ENCODE data around the gene SLAMF8. TPM values are rescaled to one million over a fixed set of nuclear protein-coding genes. Genes with fewer than 3 reads are reported as not detected.

Gene SLAMF8
- total RNA-seq, 1 donor from 2014 or later: 1.5 TPM

- no peak for DNase-seq (ENCODE audit: extremely low spot score in 2 of 2)
- no peaks in the 10 kb centered on the region for H3K9me3 ChIP-seq
- no peaks in the 10 kb centered on the region for H3K36me3 ChIP-seq
- H3K4me1 ChIP-seq: no peaks in the 10 kb centered on the region
- no peak overlapping the region for H3K27ac ChIP-seq
- H3K4me3 ChIP-seq: no peak overlapping the region
- intact Hi-C loops (cut with DNase I): no loop called here
- no peaks in the 10 kb centered on the region for H3K27me3 ChIP-seq
- TF ChIP-seq CTCF (IDR thresholded peaks at IDR 0.05) (no peak), POLR2AphosphoS5 (IDR thresholded peaks at IDR 0.05; ENCODE audit: insufficient read depth in 1 of 2, low read depth in 1 of 2) (peak in 1 of 2 donors; percentile 41), POLR2A (IDR thresholded peaks at IDR 0.05) (no peak)
Observed at GRCh38 chr1:159817276-159818041, 9.2 kb upstream of the SLAMF8 start.

GRCh38 chr1:159821171-159821867 lies 5.4 kb upstream of the SLAMF8 start:
- H3K4me3 ChIP-seq: no peak overlapping the region
- no peak overlapping the region for H3K27ac ChIP-seq
- intact Hi-C loops (cut with DNase I): no loop called here
- H3K27me3 ChIP-seq: no peaks in the 10 kb centered on the region
- TF ChIP-seq POLR2AphosphoS5 (IDR thresholded peaks at IDR 0.05; ENCODE audit: insufficient read depth in 1 of 2, low read depth in 1 of 2): no peak
- TF ChIP-seq POLR2A (IDR thresholded peaks at IDR 0.05): no peak
- no peak for TF ChIP-seq CTCF (IDR thresholded peaks at IDR 0.05)
- DNase-seq (ENCODE audit: extremely low spot score in 2 of 2): no peak
- no peaks in the 10 kb centered on the region for H3K36me3 ChIP-seq
- H3K4me1 ChIP-seq: peaks cover 7% of the 10 kb centered on the region
- no peaks in the 10 kb centered on the region for H3K9me3 ChIP-seq

GRCh38 chr1:159823406-159823805 lies 3.3 kb upstream of the SLAMF8 start:
- no peak for DNase-seq (ENCODE audit: extremely low spot score in 2 of 2)
- H3K9me3 ChIP-seq: no peaks in the 10 kb centered on the region
- H3K36me3 ChIP-seq: no peaks in the 10 kb centered on the region
- TF ChIP-seq POLR2AphosphoS5 (IDR thresholded peaks at IDR 0.05; ENCODE audit: insufficient read depth in 1 of 2, low read depth in 1 of 2): no peak
- TF ChIP-seq CTCF (IDR thresholded peaks at IDR 0.05): no peak
- TF ChIP-seq POLR2A (IDR thresholded peaks at IDR 0.05): no peak
- H3K4me3 ChIP-seq: no peak overlapping the region
- peaks cover 7% of the 10 kb centered on the region for H3K4me1 ChIP-seq
- intact Hi-C loops (cut with DNase I): no loop called here
- H3K27me3 ChIP-seq: no peaks in the 10 kb centered on the region
- H3K27ac ChIP-seq: no peak overlapping the region

- H3K36me3 ChIP-seq: no peaks in the 10 kb centered on the region
- H3K4me1 ChIP-seq: peaks cover 7% of the 10 kb centered on the region
- no peak overlapping the region for H3K27ac ChIP-seq
- no peaks in the 10 kb centered on the region for H3K9me3 ChIP-seq
- no peaks in the 10 kb centered on the region for H3K27me3 ChIP-seq
- H3K4me3 ChIP-seq: no peak overlapping the region
- no peak for DNase-seq (ENCODE audit: extremely low spot score in 2 of 2)
- no peak for TF ChIP-seq POLR2A (IDR thresholded peaks at IDR 0.05)
- TF ChIP-seq POLR2AphosphoS5 (IDR thresholded peaks at IDR 0.05; ENCODE audit: insufficient read depth in 1 of 2, low read depth in 1 of 2): no peak
- no peak for TF ChIP-seq CTCF (IDR thresholded peaks at IDR 0.05)
- intact Hi-C loops (cut with DNase I): no loop called here
Observed at GRCh38 chr1:159825564-159825963, 1.1 kb upstream of the SLAMF8 start.

- Histone ChIP-seq H3K27ac (no peak overlapping the region), H3K9me3 (no peaks in the 10 kb centered on the region), H3K4me1 (peaks cover 7% of the 10 kb centered on the region), H3K27me3 (no peaks in the 10 kb centered on the region), H3K36me3 (no peaks in the 10 kb centered on the region), H3K4me3 (no peak overlapping the region)
- TF ChIP-seq CTCF (IDR thresholded peaks at IDR 0.05) (no peak), POLR2AphosphoS5 (IDR thresholded peaks at IDR 0.05; ENCODE audit: insufficient read depth in 1 of 2, low read depth in 1 of 2) (no peak), POLR2A (IDR thresholded peaks at IDR 0.05) (no peak)
- DNase-seq (ENCODE audit: extremely low spot score in 2 of 2): no peak
- intact Hi-C loops (cut with DNase I): no loop called here
Observed at GRCh38 chr1:159827102-159827490, 423 bp downstream of the SLAMF8 start.

All from vagina (tissue), 2 donors.